LNCaP clone FGC (cell line): Measurements from ENCODE around the gene C14orf93.

Experiments
- DNase-seq: peaks from one replicate; pipeline ENCODE4 v3.0.0-alpha.2; 2011; ENCODE audit warnings: low read depth
- H3K4me3 ChIP-seq: 2 replicates; pipeline ENCODE4 v1.5.1; 2011; ENCODE audit warnings: mild to moderate bottlenecking, low read depth, low read length, control low read depth
- TF ChIP-seq, protein P1 (sequence below): IDR thresholded peaks from 2 replicates; pipeline ENCODE4 v1.5.1; 2012; ENCODE audit warnings: mild to moderate bottlenecking; ENCODE audit not compliant: control insufficient read depth, insufficient read depth; ENCODE audit errors: extremely low read depth

Gene C14orf93

GRCh38 chr14:22997676-22998323 lies 12.1 kb downstream of the C14orf93 start:
- DNase-seq, result no peak
- TF ChIP-seq, protein P1, sequence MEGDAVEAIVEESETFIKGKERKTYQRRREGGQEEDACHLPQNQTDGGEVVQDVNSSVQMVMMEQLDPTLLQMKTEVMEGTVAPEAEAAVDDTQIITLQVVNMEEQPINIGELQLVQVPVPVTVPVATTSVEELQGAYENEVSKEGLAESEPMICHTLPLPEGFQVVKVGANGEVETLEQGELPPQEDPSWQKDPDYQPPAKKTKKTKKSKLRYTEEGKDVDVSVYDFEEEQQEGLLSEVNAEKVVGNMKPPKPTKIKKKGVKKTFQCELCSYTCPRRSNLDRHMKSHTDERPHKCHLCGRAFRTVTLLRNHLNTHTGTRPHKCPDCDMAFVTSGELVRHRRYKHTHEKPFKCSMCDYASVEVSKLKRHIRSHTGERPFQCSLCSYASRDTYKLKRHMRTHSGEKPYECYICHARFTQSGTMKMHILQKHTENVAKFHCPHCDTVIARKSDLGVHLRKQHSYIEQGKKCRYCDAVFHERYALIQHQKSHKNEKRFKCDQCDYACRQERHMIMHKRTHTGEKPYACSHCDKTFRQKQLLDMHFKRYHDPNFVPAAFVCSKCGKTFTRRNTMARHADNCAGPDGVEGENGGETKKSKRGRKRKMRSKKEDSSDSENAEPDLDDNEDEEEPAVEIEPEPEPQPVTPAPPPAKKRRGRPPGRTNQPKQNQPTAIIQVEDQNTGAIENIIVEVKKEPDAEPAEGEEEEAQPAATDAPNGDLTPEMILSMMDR, result no peak
- H3K4me3 ChIP-seq, result no peak overlapping the region

DNA sequence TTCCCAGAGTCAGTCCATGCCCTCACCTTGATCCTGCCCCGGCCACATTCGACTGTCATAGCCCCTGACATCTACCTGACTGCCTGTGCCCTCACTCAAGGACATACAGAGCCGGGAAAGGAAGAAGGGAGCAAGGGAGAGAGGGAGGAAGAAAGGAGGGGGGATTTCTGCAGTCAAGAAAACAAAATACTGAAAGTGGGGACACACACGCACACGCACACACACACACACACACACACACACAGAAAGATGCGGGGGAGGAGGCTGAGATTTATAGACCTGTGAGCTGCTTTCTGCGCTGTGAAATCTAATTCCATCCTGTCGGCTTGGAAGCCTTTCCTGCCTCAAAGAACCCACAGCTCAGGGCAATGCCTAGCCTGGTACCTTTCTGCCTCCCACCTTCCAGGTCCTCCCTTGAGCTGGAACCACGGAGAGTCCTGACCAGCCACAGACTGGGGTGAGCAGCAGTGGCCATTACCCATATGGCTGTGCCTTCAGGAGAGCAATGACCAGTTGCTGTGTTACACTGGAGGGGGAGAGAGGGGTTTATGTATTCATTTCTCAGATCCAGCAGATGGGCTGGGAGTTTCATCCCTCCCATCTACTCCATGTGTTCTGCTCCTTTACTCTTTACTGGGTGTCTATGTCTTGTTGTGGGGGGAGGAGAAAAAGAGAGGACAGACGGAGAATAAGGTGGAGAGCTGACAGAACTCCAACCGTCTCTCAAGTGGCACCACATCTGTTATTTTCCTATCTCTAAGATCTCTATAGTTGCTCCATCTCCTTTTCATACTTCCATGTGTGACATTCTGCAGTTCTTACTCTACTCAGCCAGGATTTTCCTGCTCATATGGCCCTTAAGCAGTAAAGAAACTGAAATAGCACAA lies 12.9 kb downstream of the C14orf93 start:
- H3K4me3 ChIP-seq, result no peak overlapping the region
- TF ChIP-seq, protein P1, result no peak
- DNase-seq, result no peak

- TF ChIP-seq, protein P1, result no peak
- no peak for DNase-seq
Measured at GRCh38 chr14:22995889-22996625, 13.9 kb downstream of the C14orf93 start.

GRCh38 chr14:22994762-22995275 lies 15.1 kb downstream of the C14orf93 start:
- H3K4me3 ChIP-seq, result no peak overlapping the region
- TF ChIP-seq, protein P1, result peak; percentile 57
- DNase-seq, result no peak

More at GRCh38 chr14:22995889-22996625, 13.9 kb downstream of the C14orf93 start:
- no peak overlapping the region for H3K4me3 ChIP-seq

DNA sequence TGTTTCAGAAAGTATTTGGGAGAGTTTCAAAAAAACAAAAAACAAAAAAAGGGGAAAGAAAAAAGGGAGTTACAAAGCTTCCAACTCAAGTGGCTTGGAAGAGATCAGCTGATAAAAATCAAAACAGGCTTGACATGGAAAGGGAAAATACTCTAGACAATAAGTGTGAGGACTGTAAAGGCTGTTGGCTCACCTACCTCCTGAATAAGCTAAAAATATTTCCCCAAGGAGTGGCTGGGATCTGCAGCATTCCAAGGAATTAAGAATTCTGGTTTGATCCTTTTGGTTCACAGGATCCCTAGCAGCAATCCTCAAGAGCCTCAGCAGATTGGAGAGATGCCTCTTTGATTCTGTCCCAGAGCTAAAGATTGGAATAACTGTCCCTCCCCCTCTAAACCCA lies 16.4 kb downstream of the C14orf93 start:
- no peak for DNase-seq
- H3K4me3 ChIP-seq, result no peak overlapping the region
- TF ChIP-seq, protein P1, result no peak

GRCh38 chr14:22991852-22992251 lies 18.1 kb downstream of the C14orf93 start:
- TF ChIP-seq, protein P1, result no peak
- H3K4me3 ChIP-seq, result no peak overlapping the region
- no peak for DNase-seq
